HL-60 (cell line): ENCODE data around the gene CFAP299.

Experiments
- DNase-seq, 2 experiments: peaks; one replicate each; pipeline ENCODE4 v3.0.0-alpha.2; 2010 to 2020; ENCODE audit warnings: low read depth in 1 of 2, low spot score in 1 of 2
- H3K27ac ChIP-seq: fragments of 250-450 bp; sonication (Bioruptor Pico); replicated peaks from 2 replicates; pipeline ENCODE4 v1.5.1; 2020; ENCODE audit warnings: mild to moderate bottlenecking, moderate library complexity
- H3K27me3 ChIP-seq: fragments of 250-450 bp; sonication (Bioruptor Pico); 2 replicates; pipeline ENCODE4 v1.5.1; 2021; ENCODE audit warnings: mild to moderate bottlenecking, moderate library complexity; ENCODE audit not compliant: insufficient read depth, poor library complexity, severe bottlenecking
- H3K4me3 ChIP-seq: replicated peaks from 2 replicates; pipeline ENCODE4 v1.5.1; 2011; ENCODE audit warnings: mild to moderate bottlenecking, control low read depth, low read length; ENCODE audit not compliant: insufficient read depth
- GABPA ChIP-seq: IDR thresholded peaks from 2 replicates; pipeline ENCODE4 v1.6.1; 2012; ENCODE audit warnings: low read depth
- POLR2AphosphoS5 ChIP-seq: IDR thresholded peaks from 2 replicates; pipeline ENCODE4 v1.6.1; 2012; ENCODE audit warnings: low read depth
- SPI1 ChIP-seq: IDR thresholded peaks from 2 replicates; pipeline ENCODE4 v1.6.1; 2012; ENCODE audit warnings: low read depth, mild to moderate bottlenecking, borderline replicate concordance
- TF ChIP-seq, protein P1 (sequence below): IDR thresholded peaks from 2 replicates; pipeline ENCODE4 v1.6.1; 2012; ENCODE audit warnings: low read depth; ENCODE audit not compliant: insufficient replicate concordance
- TF ChIP-seq, protein P2 (sequence below): IDR thresholded peaks from one replicate; pipeline ENCODE4 v1.5.1; 2011; ENCODE audit warnings: low read length, control low read depth, inconsistent platforms; ENCODE audit not compliant: insufficient read depth

CFAP299 gene

DNA sequence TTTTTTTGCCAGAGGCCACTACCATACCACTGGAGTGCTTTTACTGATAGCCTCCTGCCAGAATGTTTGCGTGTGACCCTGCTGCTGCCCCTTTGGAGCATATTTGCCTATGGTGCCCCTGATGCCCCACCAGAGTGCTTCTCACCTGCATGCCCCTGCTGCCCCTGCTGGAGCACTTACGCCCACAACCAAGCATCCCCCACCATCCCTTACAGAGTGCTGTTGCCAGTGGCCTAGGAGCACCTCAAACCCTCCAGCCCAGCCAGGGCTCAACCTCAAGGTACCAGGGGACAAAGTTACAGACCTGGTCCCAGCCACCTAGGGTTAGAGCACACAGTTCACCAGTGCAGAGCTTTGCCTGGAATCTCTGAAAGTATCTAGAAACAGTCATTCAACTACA lies 207.2 kb downstream of the CFAP299 start:
- no peaks in the 10 kb centered on the region for H3K27me3 ChIP-seq
- TF ChIP-seq, protein P1, sequence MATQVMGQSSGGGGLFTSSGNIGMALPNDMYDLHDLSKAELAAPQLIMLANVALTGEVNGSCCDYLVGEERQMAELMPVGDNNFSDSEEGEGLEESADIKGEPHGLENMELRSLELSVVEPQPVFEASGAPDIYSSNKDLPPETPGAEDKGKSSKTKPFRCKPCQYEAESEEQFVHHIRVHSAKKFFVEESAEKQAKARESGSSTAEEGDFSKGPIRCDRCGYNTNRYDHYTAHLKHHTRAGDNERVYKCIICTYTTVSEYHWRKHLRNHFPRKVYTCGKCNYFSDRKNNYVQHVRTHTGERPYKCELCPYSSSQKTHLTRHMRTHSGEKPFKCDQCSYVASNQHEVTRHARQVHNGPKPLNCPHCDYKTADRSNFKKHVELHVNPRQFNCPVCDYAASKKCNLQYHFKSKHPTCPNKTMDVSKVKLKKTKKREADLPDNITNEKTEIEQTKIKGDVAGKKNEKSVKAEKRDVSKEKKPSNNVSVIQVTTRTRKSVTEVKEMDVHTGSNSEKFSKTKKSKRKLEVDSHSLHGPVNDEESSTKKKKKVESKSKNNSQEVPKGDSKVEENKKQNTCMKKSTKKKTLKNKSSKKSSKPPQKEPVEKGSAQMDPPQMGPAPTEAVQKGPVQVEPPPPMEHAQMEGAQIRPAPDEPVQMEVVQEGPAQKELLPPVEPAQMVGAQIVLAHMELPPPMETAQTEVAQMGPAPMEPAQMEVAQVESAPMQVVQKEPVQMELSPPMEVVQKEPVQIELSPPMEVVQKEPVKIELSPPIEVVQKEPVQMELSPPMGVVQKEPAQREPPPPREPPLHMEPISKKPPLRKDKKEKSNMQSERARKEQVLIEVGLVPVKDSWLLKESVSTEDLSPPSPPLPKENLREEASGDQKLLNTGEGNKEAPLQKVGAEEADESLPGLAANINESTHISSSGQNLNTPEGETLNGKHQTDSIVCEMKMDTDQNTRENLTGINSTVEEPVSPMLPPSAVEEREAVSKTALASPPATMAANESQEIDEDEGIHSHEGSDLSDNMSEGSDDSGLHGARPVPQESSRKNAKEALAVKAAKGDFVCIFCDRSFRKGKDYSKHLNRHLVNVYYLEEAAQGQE = no peak
- TF ChIP-seq, protein P2, sequence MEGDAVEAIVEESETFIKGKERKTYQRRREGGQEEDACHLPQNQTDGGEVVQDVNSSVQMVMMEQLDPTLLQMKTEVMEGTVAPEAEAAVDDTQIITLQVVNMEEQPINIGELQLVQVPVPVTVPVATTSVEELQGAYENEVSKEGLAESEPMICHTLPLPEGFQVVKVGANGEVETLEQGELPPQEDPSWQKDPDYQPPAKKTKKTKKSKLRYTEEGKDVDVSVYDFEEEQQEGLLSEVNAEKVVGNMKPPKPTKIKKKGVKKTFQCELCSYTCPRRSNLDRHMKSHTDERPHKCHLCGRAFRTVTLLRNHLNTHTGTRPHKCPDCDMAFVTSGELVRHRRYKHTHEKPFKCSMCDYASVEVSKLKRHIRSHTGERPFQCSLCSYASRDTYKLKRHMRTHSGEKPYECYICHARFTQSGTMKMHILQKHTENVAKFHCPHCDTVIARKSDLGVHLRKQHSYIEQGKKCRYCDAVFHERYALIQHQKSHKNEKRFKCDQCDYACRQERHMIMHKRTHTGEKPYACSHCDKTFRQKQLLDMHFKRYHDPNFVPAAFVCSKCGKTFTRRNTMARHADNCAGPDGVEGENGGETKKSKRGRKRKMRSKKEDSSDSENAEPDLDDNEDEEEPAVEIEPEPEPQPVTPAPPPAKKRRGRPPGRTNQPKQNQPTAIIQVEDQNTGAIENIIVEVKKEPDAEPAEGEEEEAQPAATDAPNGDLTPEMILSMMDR = no peak
- no peak for TF ChIP-seq POLR2AphosphoS5
- TF ChIP-seq GABPA = no peak
- TF ChIP-seq SPI1 = no peak
- no peak for DNase-seq

DNA sequence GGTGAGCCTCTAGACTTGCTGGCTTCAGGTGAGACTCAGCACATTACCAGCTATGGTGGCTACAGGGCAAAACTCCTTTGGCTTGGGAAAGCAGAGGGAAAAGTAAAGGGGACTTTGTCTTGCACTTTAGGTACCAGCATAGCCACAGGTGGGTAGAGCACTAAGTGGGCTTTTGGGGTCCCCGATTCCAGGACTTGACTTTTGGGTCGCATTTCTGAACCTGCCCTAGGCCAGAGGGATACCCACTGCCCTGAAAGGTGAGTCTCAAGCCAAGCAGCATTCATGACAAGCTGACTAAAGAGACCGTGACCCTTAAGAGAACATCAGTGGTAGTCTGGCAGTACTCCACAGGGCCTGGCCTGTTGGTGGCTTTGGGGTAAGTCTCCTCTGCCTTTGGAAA lies 224.8 kb downstream of the CFAP299 start:
- no peak overlapping the region for H3K27ac ChIP-seq
- DNase-seq = no peak
- TF ChIP-seq POLR2AphosphoS5 (no peak), SPI1 (no peak)
- TF ChIP-seq, protein P1 = no peak
- H3K4me3 ChIP-seq = no peak overlapping the region
- no peaks in the 10 kb centered on the region for H3K27me3 ChIP-seq

More for the DNA sequence above, 207.2 kb downstream of the CFAP299 start:
- Histone ChIP-seq H3K4me3 (no peak overlapping the region), H3K27ac (no peak overlapping the region)

DNA sequence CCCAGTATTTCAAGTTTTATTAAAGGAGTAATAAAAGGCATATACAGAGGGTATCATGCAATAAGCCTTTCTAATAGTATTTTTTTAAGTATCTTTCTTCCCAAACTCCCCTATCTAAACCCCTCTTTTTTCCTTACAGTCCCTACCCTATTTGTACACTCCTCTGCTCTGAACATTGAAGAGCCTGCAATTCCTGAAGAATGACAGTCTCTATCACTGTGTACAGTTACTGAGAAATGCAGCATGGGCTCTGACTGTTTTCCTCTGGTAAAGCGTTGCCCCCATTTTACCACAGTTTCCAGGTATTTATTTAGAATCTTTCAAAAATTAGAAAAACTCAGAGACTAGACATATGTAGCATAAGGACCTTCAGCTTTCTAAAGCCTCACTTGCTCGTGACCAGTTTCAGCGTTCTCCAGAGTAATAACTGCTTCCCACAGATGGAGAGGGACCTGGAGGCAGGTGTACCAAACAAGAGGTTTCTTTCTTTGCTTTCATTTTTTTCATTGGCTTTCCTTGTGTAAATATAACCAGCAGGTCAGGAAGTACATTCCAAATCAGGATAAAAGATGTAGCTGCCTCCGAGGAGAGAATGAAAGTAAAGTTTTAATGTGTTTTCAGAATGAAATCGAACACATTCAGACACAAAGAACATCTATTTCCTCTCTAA lies 230.8 kb downstream of the CFAP299 start:
- no peaks in the 10 kb centered on the region for H3K27me3 ChIP-seq
- no peak overlapping the region for H3K4me3 ChIP-seq
- no peak overlapping the region for H3K27ac ChIP-seq
- TF ChIP-seq, protein P1 = no peak
- no peak for TF ChIP-seq SPI1
- no peak for DNase-seq

DNA sequence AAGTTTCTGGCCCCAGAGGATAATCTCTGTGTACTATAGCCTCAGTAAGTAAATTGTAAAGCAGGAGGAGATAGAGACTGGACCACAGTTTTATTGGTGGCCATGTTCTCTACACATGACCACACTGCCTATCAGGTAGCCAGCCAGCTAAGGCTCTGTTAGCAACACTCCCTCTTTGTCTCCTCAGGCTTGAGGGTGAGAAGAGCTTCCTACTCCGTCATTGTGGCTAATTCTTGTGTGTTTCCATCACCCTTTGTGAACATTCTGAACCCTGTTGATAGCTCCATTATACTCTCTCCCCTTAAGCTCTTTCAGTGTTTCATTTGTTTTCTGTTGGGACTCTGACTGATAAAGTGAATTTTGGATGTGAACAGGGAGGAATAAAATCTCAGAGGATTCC lies 233.4 kb downstream of the CFAP299 start:
- no peaks in the 10 kb centered on the region for H3K27me3 ChIP-seq
- TF ChIP-seq, protein P1 = no peak
- TF ChIP-seq, protein P2 = no peak
- TF ChIP-seq POLR2AphosphoS5 = no peak
- no peak for TF ChIP-seq GABPA
- no peak overlapping the region for H3K27ac ChIP-seq
- DNase-seq = no peak
- H3K4me3 ChIP-seq = no peak overlapping the region
